H1 (cell line): ENCODE measurements around the gene ZNF584. TPM values are rescaled to one million over a fixed set of nuclear protein-coding genes. Genes with fewer than 3 reads are reported as not detected.
A peak's percentile ranks its signal among the peaks of the same experiment; 100 is the strongest.

Source experiments
- CTCF ChIA-PET: fragments of 300-600 bp; sonication (Branson Sonifier 250); formaldehyde crosslinking; loops from one replicate; lab custom pipeline; 2021; ENCODE audit not compliant: partially characterized antibody; lab: Charles Lee
- POLR2A ChIA-PET: fragments of 300-600 bp; sonication (Branson Sonifier 250); formaldehyde crosslinking; loops from one replicate; lab custom pipeline; 2021; ENCODE audit warnings: inconsistent platforms; ENCODE audit not compliant: partially characterized antibody; lab: Charles Lee
- DNase-seq, 2 experiments: peaks; one replicate each; pipeline versions ENCODE4 v3.0.0 to v3.0.0-alpha.2; 2010 to 2022; ENCODE audit warnings: low spot score in 2 of 2, low read depth in 1 of 2, mixed read lengths in 1 of 2
- FAIRE-seq: peaks from 2 replicates; lab custom pipeline; 2011; peaks lifted over from hg19 to GRCh38; lab: Jason Lieb, UNC
- H2AFZ ChIP-seq: 2 replicates; pipeline ENCODE4 v1.8.1; 2012; ENCODE audit warnings: low read length, inconsistent platforms
- H2AK5ac ChIP-seq: 2 replicates; pipeline ENCODE4 v1.6.1; 2013; ENCODE audit warnings: low read depth, low read length
- H2BK120ac ChIP-seq: replicated peaks from 2 replicates; pipeline ENCODE3; 2013; ENCODE audit warnings: low read depth, low read length, inconsistent platforms
- H2BK12ac ChIP-seq: 2 replicates; pipeline ENCODE4 v1.6.1; 2013; ENCODE audit warnings: low read depth, low read length
- H2BK15ac ChIP-seq: 2 replicates; pipeline ENCODE4 v1.6.1; 2013; ENCODE audit warnings: low read length
- H2BK20ac ChIP-seq: 2 replicates; pipeline ENCODE4 v1.6.1; 2013; ENCODE audit warnings: low read length
- H2BK5ac ChIP-seq: 2 replicates; pipeline ENCODE4 v1.6.1; 2013; ENCODE audit warnings: low read depth, low read length
- H3K14ac ChIP-seq: 2 replicates; pipeline ENCODE4 v1.6.1; 2013; ENCODE audit warnings: inconsistent platforms; ENCODE audit not compliant: insufficient read length
- H3K18ac ChIP-seq: 2 replicates; pipeline ENCODE4 v1.6.1; 2013; ENCODE audit warnings: low read length; ENCODE audit errors: extremely low read depth
- H3K23ac ChIP-seq: 2 replicates; pipeline ENCODE4 v1.6.1; 2013; ENCODE audit warnings: inconsistent platforms; ENCODE audit not compliant: insufficient read length
- H3K23me2 ChIP-seq: 2 replicates; pipeline ENCODE4 v1.6.1; 2013; ENCODE audit warnings: low read depth, low read length
- H3K27ac ChIP-seq: 2 replicates; pipeline ENCODE4 v1.6.1; 2011; ENCODE audit warnings: low read depth, low read length, inconsistent platforms
- H3K27me3 ChIP-seq, 4 experiments: replicated peaks in 1 of 4; 1 replicate in 1 of 4; 2 replicates in 3 of 4; pipeline versions ENCODE4 v1.6.1 to v1.8.1; 2011 to 2013; ENCODE audit warnings: low read length in 3 of 4, mild to moderate bottlenecking in 3 of 4, inconsistent platforms in 2 of 4, mixed read lengths in 2 of 4, moderate library complexity in 1 of 4; ENCODE audit not compliant: control insufficient read depth in 3 of 4, insufficient read depth in 3 of 4; ENCODE audit errors: extremely low read depth in 1 of 4
- H3K36me3 ChIP-seq, 4 experiments: 2 replicates each; pipeline versions ENCODE4 v1.6.1 to v1.8.1; 2011 to 2013; ENCODE audit warnings: mild to moderate bottlenecking in 4 of 4, low read length in 3 of 4, moderate library complexity in 2 of 4, control low read depth in 1 of 4, inconsistent platforms in 1 of 4; ENCODE audit not compliant: insufficient read depth in 4 of 4, control insufficient read depth in 2 of 4
- H3K4ac ChIP-seq: replicated peaks from 2 replicates; pipeline ENCODE3; 2013; ENCODE audit warnings: low read length, low read depth, mixed read lengths, inconsistent platforms; ENCODE audit not compliant: insufficient read length
- H3K4me1 ChIP-seq, 4 experiments: replicated peaks in 1 of 4; 1 replicate in 1 of 4; 2 replicates in 3 of 4; pipeline versions ENCODE4 v1.6.1 to v1.8.1; 2011 to 2013; ENCODE audit warnings: low read length in 3 of 4, inconsistent platforms in 2 of 4, mixed read lengths in 1 of 4; ENCODE audit not compliant: insufficient read depth in 4 of 4, control insufficient read depth in 3 of 4
- H3K4me2 ChIP-seq, 2 experiments: 2 replicates each; pipeline versions ENCODE4 v1.6.1 to v1.8.1; 2011 to 2013; ENCODE audit warnings: low read depth in 2 of 2, low read length in 2 of 2, control low read depth in 1 of 2, inconsistent platforms in 1 of 2, mild to moderate bottlenecking in 1 of 2; ENCODE audit not compliant: insufficient read depth in 1 of 2
- H3K4me3 ChIP-seq, 4 experiments: fragments of 200-600, 300-600 bp in 1 of 4; sonication (generic), shearing (Covaris generic), sonication (Bioruptor Twin) in 1 of 4; 2 replicates each; pipeline versions ENCODE4 v1.5.1 to v1.8.1; 2011 to 2016; ENCODE audit warnings: low read length in 4 of 4, low read depth in 3 of 4, control low read depth in 2 of 4, inconsistent platforms in 2 of 4, mild to moderate bottlenecking in 2 of 4, mixed read lengths in 1 of 4, moderate library complexity in 1 of 4; ENCODE audit not compliant: insufficient read depth in 2 of 4; ENCODE audit errors: extremely low read depth in 1 of 4
- H3K56ac ChIP-seq: replicated peaks from 2 replicates; pipeline ENCODE3; 2013; ENCODE audit warnings: low read depth, mild to moderate bottlenecking, mixed read lengths, low read length, inconsistent platforms; ENCODE audit not compliant: insufficient read length
- H3K79me1 ChIP-seq: 2 replicates; pipeline ENCODE4 v1.6.1; 2013; ENCODE audit warnings: low read depth, low read length, control low read depth
- H3K79me2 ChIP-seq, 2 experiments: 2 replicates each; pipeline versions ENCODE4 v1.6.1 to v1.8.1; 2012 to 2013; ENCODE audit warnings: low read length in 2 of 2, mild to moderate bottlenecking in 2 of 2, inconsistent platforms in 1 of 2; ENCODE audit not compliant: insufficient read depth in 2 of 2, control insufficient read depth in 1 of 2
- H3K9ac ChIP-seq, 4 experiments: replicated peaks in 1 of 4; 1 replicate in 1 of 4; 2 replicates in 3 of 4; pipeline versions ENCODE4 v1.6.1 to v1.8.1; 2011 to 2013; ENCODE audit warnings: low read depth in 3 of 4, low read length in 3 of 4, control low read depth in 2 of 4, mild to moderate bottlenecking in 2 of 4, moderate library complexity in 2 of 4, inconsistent platforms in 1 of 4; ENCODE audit errors: extremely low read depth in 1 of 4
- H3K9me3 ChIP-seq, 2 experiments: 2 replicates each; pipeline versions ENCODE4 v1.6.1 to v1.8.1; 2012 to 2013; ENCODE audit warnings: mild to moderate bottlenecking in 2 of 2, moderate library complexity in 2 of 2, control low read depth in 1 of 2, inconsistent platforms in 1 of 2, low read depth in 1 of 2, low read length in 1 of 2, mixed read lengths in 1 of 2; ENCODE audit not compliant: insufficient read depth in 2 of 2
- H4K20me1 ChIP-seq, 2 experiments: replicated peaks in 1 of 2; 2 replicates each; pipeline versions ENCODE3 to v1.8.1; 2011 to 2013; ENCODE audit warnings: inconsistent platforms in 2 of 2, low read length in 2 of 2, mild to moderate bottlenecking in 1 of 2; ENCODE audit not compliant: insufficient read depth in 2 of 2, control insufficient read depth in 1 of 2
- H4K5ac ChIP-seq: 2 replicates; pipeline ENCODE4 v1.6.1; 2013; ENCODE audit warnings: low read length, low read depth, mixed read lengths, inconsistent platforms; ENCODE audit not compliant: insufficient read length
- H4K8ac ChIP-seq: 2 replicates; pipeline ENCODE4 v1.8.0; 2013; ENCODE audit warnings: mild to moderate bottlenecking, moderate library complexity, low read length, inconsistent platforms; ENCODE audit not compliant: insufficient read depth; ENCODE audit errors: extremely low read depth
- H4K91ac ChIP-seq: replicated peaks from 2 replicates; pipeline ENCODE3; 2013; ENCODE audit warnings: low read length, mixed read lengths, inconsistent platforms; ENCODE audit not compliant: insufficient read length
- BACH1 ChIP-seq: IDR thresholded peaks from 2 replicates; pipeline ENCODE4 v1.6.1; 2012; ENCODE audit warnings: low read length, improper control_type of control experiment
- CHD1 ChIP-seq: IDR thresholded peaks from 2 replicates; pipeline ENCODE4 v1.6.1; 2012; ENCODE audit warnings: low read depth, low read length, improper control_type of control experiment
- CHD2 ChIP-seq: IDR thresholded peaks from 2 replicates; pipeline ENCODE4 v1.6.1; 2012; ENCODE audit warnings: low read length, improper control_type of control experiment
- GTF2F1 ChIP-seq: IDR thresholded peaks from 2 replicates; pipeline ENCODE4 v1.6.1; 2012; ENCODE audit warnings: low read depth, low read length, improper control_type of control experiment, borderline replicate concordance
- KDM1A ChIP-seq: fragments of 200-600, 300-600 bp; sonication (generic); IDR thresholded peaks from 2 replicates; pipeline ENCODE4 v1.7.1; 2016; ENCODE audit warnings: mild to moderate bottlenecking, low read length, borderline replicate concordance
- PHF8 ChIP-seq: fragments of 200-600 bp; sonication (generic); conservative IDR thresholded peaks from 2 replicates; pipeline ENCODE4 v1.7.1; 2012; ENCODE audit warnings: low read depth, mild to moderate bottlenecking, inconsistent platforms, low read length, moderate library complexity
- RNF2 ChIP-seq: fragments of 200-900, 300-1000 bp; sonication (generic); IDR thresholded peaks from 2 replicates; pipeline ENCODE4 v1.7.1; 2016; ENCODE audit warnings: borderline replicate concordance, low read depth, mild to moderate bottlenecking, antibody characterized with exemption, low read length; ENCODE audit not compliant: poor library complexity, severe bottlenecking; ENCODE audit errors: missing control alignments
- SAP30 ChIP-seq: fragments of 300-600 bp; sonication (generic); IDR thresholded peaks from 2 replicates; pipeline ENCODE4 v1.7.1; 2012; ENCODE audit warnings: low read length, moderate library complexity, mild to moderate bottlenecking, inconsistent platforms; ENCODE audit not compliant: insufficient read depth, insufficient replicate concordance
- TAF7 ChIP-seq: optimal IDR thresholded peaks from 2 replicates; pipeline ENCODE3; 2011; ENCODE audit warnings: low read depth, mild to moderate bottlenecking, inconsistent platforms, low read length, moderate library complexity, borderline replicate concordance
- WGBS, 2 experiments: shearing (Covaris generic) in 1 of 2; methylation state at CpG; one replicate each; pipeline versions ENCODE4 v1.1.6 to v1.1.7; 2013 to 2015; ENCODE audit warnings: low lambda C conversion rate in 2 of 2, mixed read lengths in 2 of 2, inconsistent platforms in 1 of 2, low coverage in 1 of 2, missing lambda C conversion rate in 1 of 2; ENCODE audit not compliant: insufficient replicate concordance in 2 of 2, insufficient coverage in 1 of 2, insufficient read length in 1 of 2; ENCODE audit errors: extremely low coverage in 1 of 2, missing lambda C conversion rate in 1 of 2; 5-methylcytosine and 5-hydroxymethylcytosine counted together
- polyA plus RNA-seq, 7 experiments: library from polyadenylated mRNA; depleted of rRNA in 3 of 7; stranded (reverse) in 5 of 7; unstranded in 2 of 7; fragments of >200 nt in 5 of 7; fragments of 200-250 nt in 2 of 7; gene quantifications; 1 replicate in 5 of 7; 2 replicates in 1 of 7; 4 replicates in 1 of 7; pipeline versions ENCODE4 v1.2.1 to v1.2.3, GENCODE V29; 2011 to 2013; ENCODE audit warnings: missing spikeins in 2 of 7, mixed read lengths in 2 of 7
- total RNA-seq: library from RNA; stranded (reverse); fragmentation: NEBNext Ultra II Directional; extraction: Animal tissue kit (Norgen Biotek cat#: 25700); gene quantifications from 2 replicates; pipeline ENCODE4 v1.2.1, GENCODE V29; 2021

The ZNF584 gene
- total and polyA plus RNA-seq, 2 of the 8 experiments (the other 6 are each of a cell fraction or from before 2014, with no cell fraction given) = 2.5 to 5.2 TPM

DNA sequence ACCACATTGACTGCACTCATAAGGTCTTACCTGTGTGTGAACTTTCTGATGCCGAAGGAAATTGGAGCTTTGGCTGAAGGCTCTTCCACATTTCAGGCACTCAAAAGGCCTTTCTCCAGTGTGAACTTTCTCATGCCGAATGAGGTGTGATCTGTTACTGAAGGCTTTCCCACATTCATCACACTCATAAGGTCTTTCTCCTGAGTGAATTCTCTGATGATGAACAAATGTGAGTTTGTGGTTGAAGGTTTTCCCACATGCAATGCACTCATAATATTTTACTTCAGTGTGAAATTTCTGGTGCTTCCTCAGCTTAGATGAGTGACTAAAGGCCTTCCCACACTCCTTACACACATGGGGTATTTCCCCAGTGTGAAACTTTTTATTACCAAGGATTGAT lies 25.8 kb downstream of the ZNF584 start:
- ChIA-PET POLR2A (no interaction called here), CTCF (interaction anchor here (0.9 to 1.2 kb wide), 2 partner anchors 8 to 57 kb away, joined by 3 to 4 read pairs; no protein-coding TSS in a partner anchor)
- H3K9me3 ChIP-seq = peaks cover 74 to 84% of the 10 kb centered on the region in 2 experiments
- no peak overlapping the region for H2BK5ac ChIP-seq
- H2BK15ac ChIP-seq = no peak overlapping the region
- TF ChIP-seq SAP30 (no peak), PHF8 (no peak), RNF2 (no peak), TAF7 (no peak), GTF2F1 (0 out of 2 replicates have a peak, but pooled peaks have one; percentile 41), KDM1A (no peak; the same call in 1 of the 2 replicates), CHD2 (no peak), BACH1 (peak; percentile 49; the same call in 1 of the 2 replicates), CHD1 (no peak)
- H2BK120ac ChIP-seq = no peak overlapping the region
- H3K18ac ChIP-seq = no peak overlapping the region
- WGBS, 2 experiments = 95% methylated on average over 2 of the region's 2 CpGs; no CpG with 5 or more reads in 1 of the 2 experiments
- H2AK5ac ChIP-seq = no peak overlapping the region
- H3K4me3 ChIP-seq = no peak overlapping the region
- no peak overlapping the region for H3K23ac ChIP-seq
- H3K4ac ChIP-seq = no peak overlapping the region
- no peaks in the 10 kb centered on the region; a peak in 1 of 4 replicates for H3K79me2 ChIP-seq
- H3K36me3 ChIP-seq = peaks cover 6 to 50% (median 36%) of the 10 kb centered on the region in 4 experiments; a peak in 7 of 8 replicates
- no peaks in the 10 kb centered on the region for H4K20me1 ChIP-seq
- H3K79me1 ChIP-seq = no peaks in the 10 kb centered on the region
- H3K23me2 ChIP-seq = no peaks in the 10 kb centered on the region; the same call in 1 of the 2 replicates
- no peak overlapping the region for H3K14ac ChIP-seq
- no peak overlapping the region for H2AFZ ChIP-seq
- no peak overlapping the region for H2BK12ac ChIP-seq
- DNase-seq = no peak
- H4K91ac ChIP-seq = no peak overlapping the region
- H3K4me2 ChIP-seq = no peak overlapping the region
- 0 out of 7 replicates have a peak, but pooled peaks cover 0 to under 1% (median 0%) of the 10 kb centered on the region in 4 experiments for H3K4me1 ChIP-seq
- H4K5ac ChIP-seq = no peak overlapping the region
- H3K27me3 ChIP-seq = no peaks in the 10 kb centered on the region
- no peak for FAIRE-seq
- H2BK20ac ChIP-seq = no peak overlapping the region
- no peak overlapping the region for H3K56ac ChIP-seq
- H3K27ac ChIP-seq = no peak overlapping the region
- H4K8ac ChIP-seq = no peak overlapping the region
- H3K9ac ChIP-seq = no peak overlapping the region
